IPS DF 6.9 (cell line): ENCODE data around the gene SHISA4.
"Not testable (repeated sequence)": the region's sequence is repeated elsewhere in the genome, so short reads cannot be mapped to it uniquely, and the experiment has no call there.

Experiments
- DNase-seq: peaks from one replicate; pipeline ENCODE4 v3.0.0-alpha.2; 2013; ENCODE audit warnings: low read depth, low spot score
- H3K27ac ChIP-seq: one replicate; pipeline ENCODE4 v1.5.1; 2013; ENCODE audit warnings: low read length, control low read depth
- H3K27me3 ChIP-seq: 2 replicates; pipeline ENCODE4 v1.6.1; 2013; ENCODE audit warnings: mild to moderate bottlenecking, low read length; ENCODE audit not compliant: control insufficient read depth, insufficient read depth
- H3K36me3 ChIP-seq: 2 replicates; pipeline ENCODE4 v1.6.1; 2013; ENCODE audit warnings: low read length; ENCODE audit not compliant: control insufficient read depth, insufficient read depth
- H3K4me1 ChIP-seq: 2 replicates; pipeline ENCODE4 v1.6.1; 2013; ENCODE audit warnings: low read length; ENCODE audit not compliant: control insufficient read depth, insufficient read depth
- H3K4me3 ChIP-seq: 2 replicates; pipeline ENCODE4 v1.5.1; 2013; ENCODE audit warnings: mild to moderate bottlenecking, low read length
- H3K9me3 ChIP-seq: 2 replicates; pipeline ENCODE4 v1.6.1; 2013; ENCODE audit warnings: low read length, inconsistent platforms; ENCODE audit not compliant: control insufficient read depth, insufficient read depth
- WGBS: extraction: QIAGEN DNeasy Blood & Tissue Kit; methylation state at CpG from one replicate; pipeline ENCODE4 v1.1.7; 2013; ENCODE audit warnings: mixed read lengths, missing lambda C conversion rate; ENCODE audit not compliant: insufficient read length, insufficient coverage; 5-methylcytosine and 5-hydroxymethylcytosine counted together

The SHISA4 gene

GRCh38 chr1:201888282-201889089 is at the start of gene SHISA4:
TSS of gene SHISA4 (plus strand) at chr1:201888898. CDS start at chr1:201888995, 97 bp downstream.
- no peaks in the 10 kb centered on the region for H3K9me3 ChIP-seq
- peaks cover 7% of the 10 kb centered on the region for H3K4me1 ChIP-seq
- no peak for DNase-seq
- no peaks in the 10 kb centered on the region for H3K27me3 ChIP-seq
- H3K27ac ChIP-seq: no peak within 1 kb of the TSS
- H3K4me3 ChIP-seq: peak within 1 kb of the TSS; percentile 80
- no CpG with 5 or more reads among the region's 49 CpGs for WGBS
- no peaks in the 10 kb centered on the region for H3K36me3 ChIP-seq

- not testable (repeated sequence) for DNase-seq, H3K27ac ChIP-seq, H3K27me3 ChIP-seq, H3K4me1 ChIP-seq, H3K4me3 ChIP-seq, H3K36me3 ChIP-seq, H3K9me3 ChIP-seq
- WGBS: no CpG with 5 or more reads among the region's 10 CpGs
These were observed 49.6 kb upstream of the SHISA4 start for GRCh38 chr1:201839089-201839488.

GRCh38 chr1:201840055-201840454 is 48.6 kb upstream of the SHISA4 start:
- no peak overlapping the region for H3K27ac ChIP-seq
- no peaks in the 10 kb centered on the region for H3K27me3 ChIP-seq
- no CpG with 5 or more reads among the region's 4 CpGs for WGBS
- no peak for DNase-seq
- no peak overlapping the region for H3K4me3 ChIP-seq
- peaks cover 2% of the 10 kb centered on the region; the same call in 1 of the 2 replicates for H3K36me3 ChIP-seq
- no peaks in the 10 kb centered on the region for H3K9me3 ChIP-seq
- H3K4me1 ChIP-seq: peaks cover 4% of the 10 kb centered on the region; the same call in 1 of the 2 replicates

GRCh38 chr1:201840490-201840889 is 48.2 kb upstream of the SHISA4 start:
- no peaks in the 10 kb centered on the region for H3K9me3 ChIP-seq
- H3K4me1 ChIP-seq: peaks cover 4% of the 10 kb centered on the region; the same call in 1 of the 2 replicates

GRCh38 chr1:201841265-201841912 is 47.3 kb upstream of the SHISA4 start:
- WGBS: no CpG with 5 or more reads among the region's 2 CpGs
- Histone ChIP-seq H3K9me3 (no peaks in the 10 kb centered on the region), H3K27ac (no peak overlapping the region), H3K27me3 (no peaks in the 10 kb centered on the region), H3K4me3 (no peak overlapping the region), H3K36me3 (peaks cover 2% of the 10 kb centered on the region; the same call in 1 of the 2 replicates), H3K4me1 (peaks cover 4% of the 10 kb centered on the region; the same call in 1 of the 2 replicates)
- no peak for DNase-seq

More at GRCh38 chr1:201840490-201840889, 48.2 kb upstream of the SHISA4 start:
- WGBS: no CpG with 5 or more reads among the region's 1 CpG
- Histone ChIP-seq H3K27me3 (no peaks in the 10 kb centered on the region), H3K27ac (no peak overlapping the region), H3K4me3 (no peak overlapping the region), H3K36me3 (peaks cover 2% of the 10 kb centered on the region; the same call in 1 of the 2 replicates)
- DNase-seq: no peak

GRCh38 chr1:201842472-201843027 is 46.1 kb upstream of the SHISA4 start:
- DNase-seq: no peak
- peaks cover 2% of the 10 kb centered on the region; the same call in 1 of the 2 replicates for H3K36me3 ChIP-seq
- no peaks in the 10 kb centered on the region for H3K9me3 ChIP-seq
- no peak overlapping the region for H3K4me3 ChIP-seq
- no peaks in the 10 kb centered on the region for H3K27me3 ChIP-seq
- WGBS: no CpG with 5 or more reads among the region's 2 CpGs
- no peak overlapping the region for H3K27ac ChIP-seq
- H3K4me1 ChIP-seq: peaks cover 4% of the 10 kb centered on the region; the same call in 1 of the 2 replicates

GRCh38 chr1:201845331-201846083 is 43.2 kb upstream of the SHISA4 start:
- Histone ChIP-seq H3K36me3 (peaks cover 4% of the 10 kb centered on the region; the same call in 1 of the 2 replicates), H3K27ac (no peak overlapping the region), H3K9me3 (no peaks in the 10 kb centered on the region), H3K27me3 (no peaks in the 10 kb centered on the region), H3K4me1 (peaks cover 4% of the 10 kb centered on the region; the same call in 1 of the 2 replicates), H3K4me3 (no peak overlapping the region)
- no peak for DNase-seq
- WGBS: no CpG with 5 or more reads among the region's 2 CpGs

- Histone ChIP-seq H3K9me3 (no peaks in the 10 kb centered on the region), H3K36me3 (peaks cover 4% of the 10 kb centered on the region; the same call in 1 of the 2 replicates), H3K27me3 (no peaks in the 10 kb centered on the region), H3K4me1 (peaks cover 2% of the 10 kb centered on the region; the same call in 1 of the 2 replicates), H3K27ac (no peak overlapping the region), H3K4me3 (no peak overlapping the region)
- WGBS: no CpG with 5 or more reads among the region's 1 CpG
- DNase-seq: no peak
These were observed 41.5 kb upstream of the SHISA4 start for GRCh38 chr1:201847150-201847549.

GRCh38 chr1:201848230-201848629 is 40.5 kb upstream of the SHISA4 start:
- Histone ChIP-seq H3K9me3 (no peaks in the 10 kb centered on the region), H3K27ac (no peak overlapping the region), H3K36me3 (peaks cover 9% of the 10 kb centered on the region; the same call in 1 of the 2 replicates), H3K4me3 (no peak overlapping the region), H3K27me3 (no peaks in the 10 kb centered on the region), H3K4me1 (no peaks in the 10 kb centered on the region)
- DNase-seq: no peak
- no CpG with 5 or more reads among the region's 6 CpGs for WGBS
